Iris pigment epithelial cell (primary cell): ENCODE measurements around the gene LAMA5.

Source experiments
- DNase-seq: peaks from one replicate; pipeline ENCODE4 v3.0.0-alpha.2; 2011; ENCODE audit warnings: low read depth

LAMA5 gene

GRCh38 chr20:62316331-62317166 is 50.6 kb downstream of the LAMA5 start:
- DNase-seq = no peak

GRCh38 chr20:62315773-62316172 is 51.3 kb downstream of the LAMA5 start:
- no peak for DNase-seq

- no peak for DNase-seq
Observed at GRCh38 chr20:62314711-62315302, 52.3 kb downstream of the LAMA5 start.

GRCh38 chr20:62314339-62314638 is 52.8 kb downstream of the LAMA5 start:
- no peak for DNase-seq

GRCh38 chr20:62313460-62314338 is 53.4 kb downstream of the LAMA5 start:
- no peak for DNase-seq

- DNase-seq = no peak
Observed at GRCh38 chr20:62313021-62313420, 54.1 kb downstream of the LAMA5 start.

GRCh38 chr20:62312662-62312977 is 54.5 kb downstream of the LAMA5 start:
- DNase-seq = no peak

- no peak for DNase-seq
Observed at GRCh38 chr20:62311832-62312661, 55.1 kb downstream of the LAMA5 start.

- no peak for DNase-seq
Observed at GRCh38 chr20:62311150-62311549, 56.0 kb downstream of the LAMA5 start.

GRCh38 chr20:62310757-62311121 is 56.4 kb downstream of the LAMA5 start:
- DNase-seq = no peak

- DNase-seq = no peak
Observed at GRCh38 chr20:62309947-62310756, 57.0 kb downstream of the LAMA5 start.

GRCh38 chr20:62309198-62309944 is 57.7 kb downstream of the LAMA5 start:
- no peak for DNase-seq

- no peak for DNase-seq
Observed at GRCh38 chr20:62308102-62308822, 58.9 kb downstream of the LAMA5 start.

GRCh38 chr20:62307226-62308101 is 59.6 kb downstream of the LAMA5 start:
- no peak for DNase-seq

GRCh38 chr20:62306414-62307187 is 60.5 kb downstream of the LAMA5 start:
- DNase-seq = no peak

- DNase-seq = no peak
Observed at GRCh38 chr20:62305765-62306413, 61.2 kb downstream of the LAMA5 start.

GRCh38 chr20:62305149-62305764 is 61.9 kb downstream of the LAMA5 start:
- DNase-seq = peak; percentile 8
